Activated CD4-positive, alpha-beta memory T cell treated with anti-CD3 and anti-CD28 coated beads, Interleukin-2, amount 10 ng/mL, durations not matched to agents 7 days and 5 days (primary cell): ENCODE results near the gene DUSP2. TPM values are rescaled to one million over a fixed set of nuclear protein-coding genes. Genes with fewer than 3 reads are reported as not detected.
A peak's percentile ranks its signal among the peaks of the same experiment; 100 is the strongest.

Source experiments
- CTCF ChIA-PET: fragments of 350-600 bp; sonication (Branson Sonifier 250); formaldehyde crosslinking; loops from one replicate; lab custom pipeline; 2021; ENCODE audit warnings: antibody characterized with exemption, inconsistent platforms; lab: Charles Lee
- POLR2A ChIA-PET: fragments of 350-600 bp; sonication (Branson Sonifier 250); formaldehyde crosslinking; loops from one replicate; lab custom pipeline; 2021; ENCODE audit warnings: antibody characterized with exemption; lab: Charles Lee
- DNase-seq: peaks from one replicate; pipeline ENCODE4 v3.0.0-alpha.2; 2020
- H3K27ac Mint-ChIP-seq: one replicate; pipeline ENCODE4 v1.8.0; 2021; ENCODE audit warnings: mild to moderate bottlenecking, mixed read lengths
- H3K27me3 Mint-ChIP-seq: one replicate; pipeline ENCODE4 v1.8.0; 2021; ENCODE audit warnings: mixed read lengths
- H3K36me3 Mint-ChIP-seq: one replicate; pipeline ENCODE4 v1.8.0; 2021; ENCODE audit warnings: low read depth, mixed read lengths
- H3K4me1 Mint-ChIP-seq: one replicate; pipeline ENCODE4 v1.8.0; 2021; ENCODE audit warnings: mixed read lengths
- H3K4me3 Mint-ChIP-seq: one replicate; pipeline ENCODE4 v1.8.0; 2021; ENCODE audit warnings: mild to moderate bottlenecking, mixed read lengths
- H3K9me3 Mint-ChIP-seq: one replicate; pipeline ENCODE4 v1.8.0; 2021; ENCODE audit warnings: mixed read lengths
- total RNA-seq, 2 experiments: library from RNA; stranded (reverse); gene quantifications; one replicate each; pipeline ENCODE4 v1.2.3, GENCODE V29; 2021

Gene DUSP2
- total RNA-seq, 2 experiments from 2014 or later = 40.8 to 42.5 TPM

- POLR2A ChIA-PET = interaction anchor here (1.1 kb wide), 1 partner anchor 39 kb away, joined by 3 read pairs; no protein-coding TSS in a partner anchor
- Mint-ChIP-seq H3K9me3 (no peaks in the 10 kb centered on the region), H3K36me3 (no peaks in the 10 kb centered on the region), H3K4me3 (no peak overlapping the region), H3K4me1 (peaks cover 19% of the 10 kb centered on the region), H3K27me3 (no peaks in the 10 kb centered on the region), H3K27ac (no peak overlapping the region)
- CTCF ChIA-PET = interaction anchor here (2.4 to 13.4 kb wide), 2 partner anchors 40 to 143 kb away, joined by 7 to 323 read pairs; no protein-coding TSS in a partner anchor
- no peak for DNase-seq
Observed at GRCh38 chr2:96135621-96136020, 9.6 kb downstream of the DUSP2 start.

DNA sequence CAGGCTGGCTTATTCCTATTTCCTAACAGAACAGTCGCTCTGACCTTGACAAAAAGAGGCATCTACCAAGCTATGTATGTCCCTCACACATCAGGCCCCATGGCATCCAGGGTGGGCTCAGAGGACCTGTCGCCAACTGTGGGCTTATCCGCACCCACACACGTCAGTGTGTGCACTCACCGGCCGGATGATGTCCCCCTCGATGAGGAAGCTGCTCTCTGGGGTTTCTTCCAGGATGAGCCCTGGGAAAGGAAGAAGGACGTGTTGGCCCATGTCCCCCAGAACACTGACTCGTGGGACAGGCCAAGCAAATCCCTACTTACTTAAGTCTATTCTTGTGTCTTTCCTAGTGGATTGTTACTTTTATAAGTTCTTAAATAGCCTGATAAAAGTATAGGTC is 10.1 kb downstream of the DUSP2 start:
- Mint-ChIP-seq H3K27me3 (no peaks in the 10 kb centered on the region), H3K27ac (no peak overlapping the region), H3K4me3 (no peak overlapping the region), H3K36me3 (no peaks in the 10 kb centered on the region), H3K9me3 (no peaks in the 10 kb centered on the region), H3K4me1 (peaks cover 23% of the 10 kb centered on the region)
- no peak for DNase-seq
- ChIA-PET POLR2A (interaction anchor here (1.1 kb wide), 1 partner anchor 39 kb away, joined by 3 read pairs; no protein-coding TSS in a partner anchor), CTCF (interaction anchor here (2.4 kb wide), 1 partner anchor 142 kb away, joined by 7 read pairs; no protein-coding TSS in a partner anchor)

DNA sequence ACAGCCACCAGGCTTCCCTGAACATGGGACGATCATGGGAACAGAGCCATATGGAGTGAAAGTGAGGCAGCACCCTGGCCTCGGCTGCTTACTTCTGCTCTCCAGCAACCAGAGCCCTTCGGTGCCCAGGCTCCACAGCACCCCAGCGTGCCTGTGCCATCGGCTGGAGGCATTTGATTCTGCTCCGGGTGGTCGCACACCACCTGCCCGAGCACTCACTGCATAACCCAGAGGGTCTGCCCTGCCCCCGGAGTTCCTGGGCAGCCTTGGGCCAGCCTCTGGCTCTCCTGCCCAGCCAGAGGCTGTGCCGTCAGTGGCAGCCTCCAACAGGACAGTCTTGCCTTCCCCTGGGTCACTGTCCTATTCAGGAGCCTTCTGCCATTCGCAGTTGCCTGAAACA is 10.8 kb downstream of the DUSP2 start:
- H3K4me1 Mint-ChIP-seq = peaks cover 23% of the 10 kb centered on the region
- no peak for DNase-seq
- CTCF ChIA-PET = interaction anchor here (1.3 kb wide), 1 partner anchor 40 kb away, joined by 6 read pairs; no protein-coding TSS in a partner anchor
- no peak overlapping the region for H3K27ac Mint-ChIP-seq
- no peaks in the 10 kb centered on the region for H3K36me3 Mint-ChIP-seq
- H3K27me3 Mint-ChIP-seq = no peaks in the 10 kb centered on the region
- H3K4me3 Mint-ChIP-seq = no peak overlapping the region
- no peaks in the 10 kb centered on the region for H3K9me3 Mint-ChIP-seq
- POLR2A ChIA-PET = interaction anchor here (1.1 to 1.3 kb wide), 2 partner anchors 40 kb away, joined by 3 to 4 read pairs; no protein-coding TSS in a partner anchor

GRCh38 chr2:96131813-96132745 is 13.2 kb downstream of the DUSP2 start:
- H3K36me3 Mint-ChIP-seq = no peaks in the 10 kb centered on the region
- ChIA-PET POLR2A (interaction anchor here (1.4 to 1.9 kb wide), 4 partner anchors 11 to 76 kb away, joined by 4 to 7 read pairs (median 4); partner anchors contain the start of genes DUSP2 and STARD7), CTCF (interaction anchor here (0.8 to 2.8 kb wide), 4 partner anchors 11 to 140 kb away, joined by 4 to 18 read pairs (median 6); partner anchors contain the start of gene ADRA2B)
- peaks cover 26% of the 10 kb centered on the region for H3K4me1 Mint-ChIP-seq
- no peaks in the 10 kb centered on the region for H3K9me3 Mint-ChIP-seq
- H3K4me3 Mint-ChIP-seq = no peak overlapping the region
- H3K27ac Mint-ChIP-seq = peak overlapping the region; percentile 33
- no peaks in the 10 kb centered on the region for H3K27me3 Mint-ChIP-seq
- DNase-seq = no peak

GRCh38 chr2:96131152-96131812 is 14.0 kb downstream of the DUSP2 start:
- Mint-ChIP-seq H3K4me1 (peaks cover 26% of the 10 kb centered on the region), H3K4me3 (no peak overlapping the region), H3K27ac (peak overlapping the region; percentile 33), H3K27me3 (no peaks in the 10 kb centered on the region), H3K9me3 (no peaks in the 10 kb centered on the region), H3K36me3 (no peaks in the 10 kb centered on the region)
- ChIA-PET POLR2A (interaction anchor here (1.4 to 1.9 kb wide), 4 partner anchors 13 to 77 kb away, joined by 4 to 7 read pairs (median 4); partner anchors contain the start of genes DUSP2 and STARD7), CTCF (interaction anchor here (1.2 to 2.8 kb wide), 6 partner anchors 8 to 139 kb away, joined by 3 to 18 read pairs (median 6); partner anchors contain the start of genes ADRA2B and ASTL)
- DNase-seq = peak; percentile 32

- no peak overlapping the region for H3K4me3 Mint-ChIP-seq
- no peak for DNase-seq
- ChIA-PET POLR2A (interaction anchor here (1.4 to 1.9 kb wide), 3 partner anchors 14 to 44 kb away, joined by 4 to 7 read pairs (median 4); partner anchors contain the start of gene DUSP2), CTCF (interaction anchor here (0.8 to 2.8 kb wide), 7 partner anchors 8 to 138 kb away, joined by 3 to 18 read pairs (median 5); partner anchors contain the start of genes ADRA2B and ASTL)
- no peak overlapping the region for H3K27ac Mint-ChIP-seq
- peaks cover 26% of the 10 kb centered on the region for H3K4me1 Mint-ChIP-seq
- no peaks in the 10 kb centered on the region for H3K27me3 Mint-ChIP-seq
- no peaks in the 10 kb centered on the region for H3K36me3 Mint-ChIP-seq
- H3K9me3 Mint-ChIP-seq = no peaks in the 10 kb centered on the region
Observed at GRCh38 chr2:96130483-96130882, 14.8 kb downstream of the DUSP2 start.

- POLR2A ChIA-PET = no interaction called here
- no peak overlapping the region for H3K4me3 Mint-ChIP-seq
- H3K27ac Mint-ChIP-seq = no peak overlapping the region
- peaks cover 26% of the 10 kb centered on the region for H3K4me1 Mint-ChIP-seq
- DNase-seq = no peak
- no peaks in the 10 kb centered on the region for H3K9me3 Mint-ChIP-seq
- no peaks in the 10 kb centered on the region for H3K36me3 Mint-ChIP-seq
- no peaks in the 10 kb centered on the region for H3K27me3 Mint-ChIP-seq
- CTCF ChIA-PET = interaction anchor here (1.7 to 2.8 kb wide), 3 partner anchors 9 to 45 kb away, joined by 8 to 18 read pairs (median 9); partner anchors contain the start of genes ADRA2B and ASTL
Observed at GRCh38 chr2:96129528-96130120, 15.6 kb downstream of the DUSP2 start.

DNA sequence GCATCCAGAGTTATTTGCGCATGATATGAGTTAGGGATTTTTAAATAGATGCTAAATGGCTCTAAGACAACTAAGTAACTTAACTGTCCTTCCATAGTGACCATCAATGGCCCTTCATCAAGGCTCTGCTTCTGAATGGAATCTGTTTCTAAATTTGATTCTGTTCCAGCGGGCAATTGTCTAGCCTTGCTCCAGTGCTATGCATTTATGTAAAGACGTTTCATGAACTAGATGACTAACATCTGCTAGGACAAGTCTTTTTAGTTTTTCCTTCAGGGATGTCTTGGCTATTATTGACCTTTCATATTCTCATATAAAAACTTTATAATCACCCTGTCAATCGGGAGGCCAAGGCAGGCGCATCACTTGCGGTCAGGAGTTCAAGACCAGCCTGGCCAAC is 16.8 kb downstream of the DUSP2 start:
- Mint-ChIP-seq H3K27me3 (no peaks in the 10 kb centered on the region), H3K36me3 (no peaks in the 10 kb centered on the region), H3K9me3 (no peaks in the 10 kb centered on the region), H3K4me3 (no peak overlapping the region), H3K4me1 (peaks cover 26% of the 10 kb centered on the region), H3K27ac (no peak overlapping the region)
- DNase-seq = no peak
- ChIA-PET CTCF (interaction anchor here (1.6 kb wide), 1 partner anchor 11 kb away, joined by 4 read pairs; no protein-coding TSS in a partner anchor), POLR2A (no interaction called here)

DNA sequence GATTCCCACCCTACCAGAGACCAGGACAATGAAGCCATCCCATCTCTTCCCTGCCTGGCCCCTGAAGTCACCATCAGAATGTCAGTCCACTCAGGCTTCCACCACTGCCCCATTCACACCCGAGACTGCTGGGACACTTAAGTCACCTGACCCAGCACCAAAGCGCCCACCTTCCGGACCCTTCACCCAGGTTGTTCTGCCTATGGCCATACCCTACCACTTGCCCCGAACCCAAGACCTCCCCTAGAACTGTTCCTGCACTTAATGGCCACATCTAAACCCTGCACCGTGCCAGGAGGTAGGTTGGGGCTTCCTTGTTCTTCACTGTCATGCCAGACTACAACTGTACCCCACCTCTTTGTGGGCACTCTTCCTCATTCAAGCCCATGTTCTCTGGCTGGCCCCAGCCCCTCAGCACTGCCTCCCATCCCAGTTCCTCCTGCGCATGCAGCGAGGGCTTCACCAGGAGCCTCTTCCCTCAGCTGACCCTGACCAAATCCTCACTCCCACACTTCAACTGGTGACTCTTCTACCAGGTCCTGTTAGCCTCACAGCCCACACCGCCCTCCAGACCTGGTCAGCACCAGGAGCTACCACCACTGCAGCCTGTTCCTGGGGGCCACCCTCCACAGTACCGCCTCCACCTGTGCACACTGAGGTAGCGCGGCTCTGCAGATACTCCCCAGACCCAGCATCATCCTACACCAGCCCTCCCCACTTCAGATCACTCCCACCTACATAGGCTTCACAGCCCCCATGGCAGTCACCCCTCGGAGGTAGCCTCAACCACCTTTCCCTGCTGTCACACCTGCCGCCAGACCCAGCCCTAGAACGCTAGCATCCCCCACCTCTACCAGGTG is 20.6 kb downstream of the DUSP2 start:
- no peak overlapping the region for H3K4me3 Mint-ChIP-seq
- POLR2A ChIA-PET = no interaction called here
- peaks cover 27% of the 10 kb centered on the region for H3K27me3 Mint-ChIP-seq
- peaks cover 6% of the 10 kb centered on the region for H3K4me1 Mint-ChIP-seq
- H3K27ac Mint-ChIP-seq = no peak overlapping the region
- DNase-seq = no peak
- H3K9me3 Mint-ChIP-seq = no peaks in the 10 kb centered on the region
- CTCF ChIA-PET = interaction anchor here (1.5 kb wide), 1 partner anchor 14 kb away, joined by 3 read pairs; the partner anchor contains the start of gene ASTL
- H3K36me3 Mint-ChIP-seq = no peaks in the 10 kb centered on the region

GRCh38 chr2:96123936-96124335 is 21.3 kb downstream of the DUSP2 start:
- CTCF ChIA-PET = interaction anchor here (1.8 kb wide), 1 partner anchor 50 kb away, joined by 5 read pairs; no protein-coding TSS in a partner anchor
- Mint-ChIP-seq H3K9me3 (no peaks in the 10 kb centered on the region), H3K36me3 (no peaks in the 10 kb centered on the region), H3K27ac (no peak overlapping the region), H3K4me3 (no peak overlapping the region), H3K27me3 (peaks cover 31% of the 10 kb centered on the region), H3K4me1 (peaks cover 4% of the 10 kb centered on the region)
- no peak for DNase-seq
- POLR2A ChIA-PET = no interaction called here

GRCh38 chr2:96123290-96123689 is 21.9 kb downstream of the DUSP2 start:
- Mint-ChIP-seq H3K36me3 (no peaks in the 10 kb centered on the region), H3K4me1 (peaks cover 2% of the 10 kb centered on the region), H3K4me3 (no peak overlapping the region), H3K27me3 (peaks cover 37% of the 10 kb centered on the region), H3K9me3 (no peaks in the 10 kb centered on the region), H3K27ac (no peak overlapping the region)
- ChIA-PET POLR2A (no interaction called here), CTCF (interaction anchor here (1.8 kb wide), 1 partner anchor 51 kb away, joined by 5 read pairs; no protein-coding TSS in a partner anchor)
- DNase-seq = no peak
